T47D (cell line): Measurements from ENCODE around the gene CCN6.
A peak's percentile ranks its signal among the peaks of the same experiment; 100 is the strongest.
"Not testable (repeated sequence)": the region's sequence is repeated elsewhere in the genome, so short reads cannot be mapped to it uniquely, and the experiment has no call there.

Experiments
- DNase-seq, 2 experiments: peaks; one replicate each; pipeline versions ENCODE4 v3.0.0 to v3.0.0-alpha.2; 2011 to 2012; ENCODE audit warnings: low read depth in 1 of 2, low spot score in 1 of 2
- JUND ChIP-seq: IDR thresholded peaks from 2 replicates; pipeline ENCODE4 v1.6.1; 2012; ENCODE audit warnings: low read depth
- in situ Hi-C: cut with HindIII; loops from 2 replicates; pipeline ENCODE4 v1.10.0; 2016; ENCODE audit warnings: low sequenced_read_pairs, low pct_unique_long_range_greater_than_20kb

Gene CCN6

GRCh38 chr6:112032728-112033127 is 21.2 kb upstream of the CCN6 start:
- DNase-seq, result no peak
- in situ Hi-C loops, result no loop called here
- TF ChIP-seq JUND, result no peak

DNA sequence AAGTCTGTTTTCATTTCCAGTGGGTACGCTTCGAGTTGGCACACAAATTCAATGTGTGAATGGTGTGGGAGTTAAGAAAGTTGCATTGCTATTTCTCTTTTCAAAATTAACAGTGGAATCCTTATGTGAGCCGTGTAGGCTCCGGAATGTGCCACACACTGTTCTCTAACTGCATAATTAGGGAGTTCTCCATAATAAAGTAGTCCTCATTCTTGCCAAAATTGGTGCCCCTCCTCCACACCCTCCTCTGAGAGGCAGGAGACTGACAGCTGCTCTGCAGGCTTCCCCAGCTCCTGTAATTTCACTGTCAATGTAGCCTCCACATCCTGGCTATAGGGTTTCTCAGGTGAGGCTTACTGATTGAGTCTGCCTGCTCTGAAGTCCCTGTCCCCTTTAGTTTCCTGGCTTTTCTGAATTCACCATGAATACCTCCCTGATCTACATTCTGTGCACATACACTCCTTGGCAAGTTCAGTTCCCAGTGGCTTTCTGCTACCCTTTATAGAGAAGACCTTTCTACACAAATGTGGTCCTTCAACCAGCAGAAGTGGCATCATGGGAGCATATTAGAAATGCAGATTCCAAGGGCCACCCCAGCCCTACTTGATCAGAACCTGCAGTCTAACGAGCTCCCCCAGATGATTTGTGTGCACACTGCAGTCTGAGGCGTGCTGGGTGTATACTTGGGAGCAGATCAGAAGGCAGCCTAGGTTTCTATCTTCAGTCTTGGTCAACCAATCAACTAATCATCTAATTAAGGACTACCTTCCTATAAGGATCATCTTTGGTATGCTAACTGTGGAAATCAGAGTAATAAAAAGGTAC is 19.9 kb upstream of the CCN6 start:
- no peak for DNase-seq
- in situ Hi-C loops, result no loop called here
- TF ChIP-seq JUND, result no peak

- no peak for DNase-seq
- no peak for TF ChIP-seq JUND
- in situ Hi-C loops, result no loop called here
These were observed 19.3 kb upstream of the CCN6 start for GRCh38 chr6:112034616-112034995.

DNA sequence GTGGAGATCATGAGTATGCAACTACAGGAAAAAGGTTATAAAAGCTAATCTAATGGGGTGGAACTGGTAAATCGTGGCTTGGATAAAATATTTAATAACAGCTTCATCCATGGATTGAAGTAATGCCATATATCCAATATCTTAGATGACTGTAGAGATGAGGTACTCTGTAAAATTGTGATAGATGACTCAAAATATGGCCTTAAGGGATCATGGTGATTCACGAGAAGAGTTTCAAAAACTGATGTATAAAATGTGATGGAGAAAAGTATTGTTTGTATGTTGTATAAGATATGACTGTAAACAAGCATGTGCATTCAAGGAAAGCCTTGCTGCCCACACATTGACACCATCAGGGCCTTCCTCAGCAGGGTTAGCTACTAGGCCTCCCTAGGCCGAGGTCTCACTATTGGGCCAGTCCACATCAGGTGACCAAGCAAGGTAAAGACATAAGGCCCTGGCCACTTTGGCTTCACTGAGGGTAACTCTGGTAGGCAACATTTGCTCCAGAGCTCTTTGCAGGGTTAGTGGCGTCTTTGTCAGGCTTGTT is 17.7 kb upstream of the CCN6 start:
- in situ Hi-C loops, result no loop called here
- TF ChIP-seq JUND, result no peak
- DNase-seq, result no peak

- in situ Hi-C loops, result no loop called here
- DNase-seq, result no peak
- TF ChIP-seq JUND, result no peak
These were observed 16.1 kb upstream of the CCN6 start for GRCh38 chr6:112037783-112038216.

- in situ Hi-C loops, result no loop called here
- no peak for DNase-seq
- no peak for TF ChIP-seq JUND
These were observed 15.6 kb upstream of the CCN6 start for GRCh38 chr6:112038268-112038667.

GRCh38 chr6:112038756-112039430 is 15.0 kb upstream of the CCN6 start:
- TF ChIP-seq JUND, result no peak
- DNase-seq, result peak in 1 of 2 experiments; percentile 63
- in situ Hi-C loops, result no loop called here

- DNase-seq, result peak in 1 of 2 experiments; percentile 78
- in situ Hi-C loops, result no loop called here
- no peak for TF ChIP-seq JUND
These were observed 14.5 kb upstream of the CCN6 start for GRCh38 chr6:112039431-112039770.

DNA sequence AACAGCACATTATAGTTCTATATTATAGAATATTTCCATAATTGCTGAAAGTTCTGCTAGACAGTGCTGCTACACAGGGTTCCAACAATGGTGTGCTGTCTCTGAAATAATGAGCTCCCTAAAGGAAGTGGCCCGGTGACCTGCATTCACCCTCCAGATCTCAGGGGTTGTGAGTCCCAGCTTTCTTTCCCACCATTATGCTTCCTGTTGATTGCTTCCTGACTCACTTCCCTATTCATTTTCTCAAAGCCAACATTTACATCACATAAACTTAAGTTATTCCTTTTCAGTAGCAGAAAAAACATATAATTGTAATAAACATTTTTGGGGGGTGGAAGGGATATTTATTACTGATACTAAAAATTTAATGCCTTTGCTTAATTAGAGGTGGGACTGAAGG is 12.9 kb upstream of the CCN6 start:
- no peak for DNase-seq
- no peak for TF ChIP-seq JUND
- in situ Hi-C loops, result no loop called here

- in situ Hi-C loops, result no loop called here
- TF ChIP-seq JUND, result no peak
- peak in 1 of 2 experiments; percentile 52 for DNase-seq
These were observed 12.4 kb upstream of the CCN6 start for GRCh38 chr6:112041535-112041934.

DNA sequence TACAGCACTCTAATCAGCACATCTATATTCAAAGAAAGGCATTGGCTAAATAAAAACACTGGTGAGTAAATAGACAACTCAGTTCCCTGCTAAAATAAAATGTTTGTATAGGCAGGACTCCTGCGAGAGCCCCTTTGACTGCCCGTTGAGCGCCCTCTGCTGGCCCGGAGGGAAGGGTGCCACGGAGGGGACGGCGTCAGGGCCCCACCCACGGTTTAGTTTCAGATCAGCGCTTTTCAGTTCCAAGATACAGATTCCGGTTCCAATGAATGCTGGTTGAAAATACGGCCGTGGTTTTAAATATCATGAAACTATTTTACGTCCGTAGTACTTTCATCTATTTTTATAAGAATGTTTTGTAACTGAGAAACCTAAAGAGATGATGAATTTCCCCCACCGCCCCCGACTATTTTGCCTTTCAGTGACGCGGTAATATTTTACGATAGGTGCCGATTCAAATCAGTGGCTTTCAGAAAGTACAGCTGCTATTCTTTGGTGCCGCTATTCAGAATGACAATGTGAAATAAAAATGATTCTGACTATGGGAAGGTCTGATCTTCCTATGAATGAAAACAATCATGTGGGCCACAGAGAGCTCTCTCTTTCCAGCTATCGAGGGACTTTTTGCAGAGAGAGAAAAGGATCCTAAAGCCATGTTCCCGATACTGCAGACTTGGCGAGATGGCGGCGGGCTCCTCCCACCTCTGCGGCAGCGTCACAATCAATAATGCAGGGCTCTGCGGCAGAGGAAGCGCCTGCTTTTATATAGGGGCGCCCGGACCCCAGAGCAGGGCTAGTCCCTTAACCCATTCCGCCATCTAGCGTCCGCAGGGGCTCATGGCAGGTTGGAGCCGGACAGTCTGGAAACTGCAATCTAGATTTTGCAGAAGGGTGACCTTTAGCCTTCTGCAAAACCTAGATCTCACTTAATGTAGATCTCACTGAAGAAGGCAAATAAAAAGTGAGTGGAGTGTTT is 10.6 kb upstream of the CCN6 start:
- peak; percentile 44 to 81 for DNase-seq
- no peak for TF ChIP-seq JUND
- in situ Hi-C loops, result no loop called here

- no peak for DNase-seq
- no peak for TF ChIP-seq JUND
- in situ Hi-C loops, result no loop called here
These were observed 9.7 kb upstream of the CCN6 start for GRCh38 chr6:112044196-112044595.

DNA sequence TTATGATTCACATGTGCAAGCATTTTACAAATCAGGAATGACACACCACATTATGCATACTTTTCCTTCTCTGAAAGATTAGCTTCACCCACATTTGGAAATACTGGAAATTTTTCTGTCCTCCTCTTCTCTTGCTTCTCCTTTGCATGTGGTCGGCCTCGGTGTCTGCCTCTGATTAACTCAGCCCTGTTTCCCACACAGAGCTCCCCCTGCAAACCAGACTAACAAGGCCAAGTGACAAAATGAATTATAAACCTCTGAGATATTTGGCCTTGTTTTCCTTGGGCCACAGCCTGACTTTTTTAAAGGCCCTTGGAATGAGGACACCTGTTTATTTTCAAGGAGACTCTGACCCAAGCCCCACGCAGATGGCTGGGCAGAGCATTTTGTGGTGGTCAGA is 9.0 kb upstream of the CCN6 start:
- in situ Hi-C loops, result no loop called here
- no peak for TF ChIP-seq JUND
- no peak for DNase-seq

GRCh38 chr6:112047523-112047922 is 6.4 kb upstream of the CCN6 start:
- in situ Hi-C loops, DNase-seq: not testable (repeated sequence)
